GM19099 (cell line): ENCODE data around the gene TEX2.

Experiments used
- POLR2A ChIP-seq: IDR thresholded peaks from 3 replicates; pipeline ENCODE4 v1.6.1; 2011; ENCODE audit warnings: low read depth; ENCODE audit not compliant: insufficient read length; ENCODE audit errors: extremely low read depth

TEX2 gene

GRCh38 chr17:64263000-64263766 is at the start of gene TEX2:
TSS of gene TEX2 (minus strand) at chr17:64263260. CDS start at chr17:64214217, 49,043 bp downstream.
- TF ChIP-seq POLR2A = peak; percentile 59

DNA sequence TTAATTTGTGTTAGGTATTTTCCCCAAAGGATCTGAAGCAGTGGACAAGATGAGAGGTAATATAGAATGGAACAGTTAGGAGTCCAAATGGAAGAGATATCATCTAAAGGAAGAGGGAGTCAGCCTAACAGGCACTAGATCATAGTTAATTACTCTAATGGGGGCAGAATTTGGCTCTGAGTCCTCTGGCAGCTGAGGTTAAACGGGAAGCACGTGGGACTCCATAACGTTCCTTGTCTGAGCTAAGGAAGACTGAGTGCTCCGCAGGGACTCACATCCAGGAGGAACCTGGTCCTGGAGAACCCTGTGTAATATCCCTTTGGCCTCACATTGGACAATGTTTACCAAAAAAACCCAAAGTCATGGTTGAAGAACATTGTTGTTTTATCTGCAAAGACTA is 46.6 kb upstream of the TEX2 start:
- no peak for TF ChIP-seq POLR2A

- no peak for TF ChIP-seq POLR2A
These were observed 46.0 kb upstream of the TEX2 start for GRCh38 chr17:64309021-64309420.

- TF ChIP-seq POLR2A = no peak
These were observed 43.9 kb upstream of the TEX2 start for GRCh38 chr17:64306850-64307463.

GRCh38 chr17:64304551-64304950 is 41.5 kb upstream of the TEX2 start:
- TF ChIP-seq POLR2A = no peak

- no peak for TF ChIP-seq POLR2A
These were observed 37.6 kb upstream of the TEX2 start for GRCh38 chr17:64300699-64300965.

- no peak for TF ChIP-seq POLR2A
These were observed 34.5 kb upstream of the TEX2 start for GRCh38 chr17:64297467-64298088.

GRCh38 chr17:64296246-64296645 is 33.2 kb upstream of the TEX2 start:
- TF ChIP-seq POLR2A = no peak

DNA sequence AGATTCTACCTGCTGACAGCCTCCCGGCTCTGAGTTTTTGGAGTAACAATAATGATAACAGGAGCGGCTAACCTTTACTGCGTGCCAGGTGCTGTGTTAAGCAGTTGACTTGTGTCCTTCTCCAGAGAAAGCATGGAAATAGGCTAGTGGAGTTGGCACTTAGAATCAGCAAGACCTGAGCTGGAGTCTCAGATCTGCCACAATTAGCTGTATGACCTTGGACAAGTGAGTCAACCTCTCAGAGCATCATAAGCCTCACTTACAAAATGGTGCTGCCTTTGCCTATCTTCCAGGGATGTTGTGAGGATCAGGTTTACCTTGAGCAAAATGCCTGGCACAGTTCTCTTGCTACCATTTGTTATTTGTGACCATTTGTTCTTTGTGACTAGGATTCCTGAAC is 32.1 kb upstream of the TEX2 start:
- TF ChIP-seq POLR2A = no peak

DNA sequence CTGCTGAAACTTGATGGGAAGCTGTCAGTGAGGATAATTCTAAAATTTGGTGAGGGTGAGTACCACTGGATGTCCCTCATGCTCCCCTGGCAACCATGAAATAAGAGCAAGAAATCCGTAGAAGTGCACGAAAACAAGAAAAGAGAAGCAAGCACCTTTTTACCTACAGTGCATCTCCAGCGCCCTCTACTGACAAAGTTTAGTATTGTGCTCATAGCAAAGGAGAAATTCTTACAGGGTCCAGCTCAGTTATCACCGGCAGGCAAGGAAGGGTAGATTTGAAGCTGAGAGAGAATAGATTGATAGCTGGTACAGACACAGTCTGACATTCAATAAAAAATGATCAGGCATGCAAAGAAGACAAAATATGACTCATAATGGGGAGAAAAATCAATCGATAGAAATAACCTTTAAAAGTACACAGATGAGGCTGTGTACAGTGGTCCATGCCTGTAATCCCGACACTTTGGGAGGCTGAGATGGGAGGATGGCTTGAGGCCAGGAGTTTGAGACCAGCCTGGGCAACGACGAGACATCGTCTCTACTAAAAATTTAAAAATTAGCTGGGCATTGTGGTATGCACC is 28.3 kb upstream of the TEX2 start:
- no peak for TF ChIP-seq POLR2A

- no peak for TF ChIP-seq POLR2A
These were observed 26.7 kb upstream of the TEX2 start for GRCh38 chr17:64289741-64290141.

DNA sequence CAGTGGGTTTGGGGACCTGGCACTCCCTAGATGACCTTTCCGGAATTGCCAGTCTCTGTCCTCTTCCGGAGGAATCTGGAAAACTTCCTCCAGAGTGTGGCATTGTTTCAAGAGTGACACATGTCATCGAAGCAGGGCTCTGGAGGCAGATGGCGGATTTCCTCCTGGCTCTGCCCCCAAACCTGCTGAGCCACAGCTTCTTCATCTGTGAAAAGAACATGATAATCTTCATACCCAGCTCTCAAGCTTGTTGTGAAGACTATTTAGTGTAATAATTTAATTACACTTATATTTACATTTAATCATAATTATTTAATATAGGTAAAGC is 19.7 kb upstream of the TEX2 start:
- no peak for TF ChIP-seq POLR2A

- TF ChIP-seq POLR2A = no peak
These were observed 19.1 kb upstream of the TEX2 start for GRCh38 chr17:64281962-64282752.

GRCh38 chr17:64278614-64279013 is 15.6 kb upstream of the TEX2 start:
- no peak for TF ChIP-seq POLR2A

DNA sequence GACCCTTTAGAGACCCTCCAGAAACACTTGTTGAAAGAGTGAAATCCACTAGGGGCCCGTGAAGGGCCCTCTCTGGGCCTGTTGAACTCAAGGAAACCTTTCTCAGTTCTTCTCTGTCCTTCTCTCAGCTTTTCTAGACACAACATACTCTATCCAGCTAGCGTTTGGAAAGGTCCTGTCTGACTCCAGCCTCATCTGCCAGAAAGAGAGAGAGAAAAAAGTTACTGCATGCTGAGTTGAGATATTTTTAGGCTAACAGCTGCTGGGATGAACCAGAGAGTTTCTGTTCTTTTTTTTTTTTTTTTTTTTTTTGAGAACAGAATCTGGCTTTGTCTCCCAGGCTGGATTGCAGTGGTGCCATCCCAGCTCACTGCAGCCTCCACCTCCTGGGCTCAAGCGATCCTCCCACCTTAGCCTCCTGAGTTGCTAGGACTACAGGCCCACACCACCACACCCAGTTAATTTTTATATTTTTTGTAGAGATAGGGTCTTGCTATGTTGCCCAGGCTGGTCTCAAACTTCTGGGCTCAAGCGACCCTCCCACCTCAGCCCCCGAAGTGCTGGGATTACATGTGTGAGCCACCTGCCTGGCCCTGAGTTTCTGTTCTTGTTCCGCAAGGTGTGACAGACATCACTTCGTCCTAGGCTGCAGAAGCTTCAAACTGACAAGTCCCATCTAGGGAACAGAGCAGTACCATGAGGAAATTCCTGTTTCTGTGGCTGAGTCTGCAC is 14.9 kb upstream of the TEX2 start:
- TF ChIP-seq POLR2A = no peak
